Spleen (tissue), 11 donors: ENCODE data around the gene GSS. TPM values are rescaled to one million over a fixed set of nuclear protein-coding genes. Genes with fewer than 3 reads are reported as not detected.
"Not testable (repeated sequence)": the region's sequence is repeated elsewhere in the genome, so short reads cannot be mapped to it uniquely, and the experiment has no call there.

Source experiments
- DNase-seq: peaks from one replicate; pipeline ENCODE4 v3.0.0-alpha.2; 2020
- H3K27ac ChIP-seq, 8 donors: fragments of 200-600 bp; sonication (generic) in 7 of 8; 1 replicate in 4 of 8; 2 replicates in 4 of 8; pipeline versions ENCODE4 v1.5.0 to v1.8.0; 2016 to 2021; ENCODE audit warnings: inconsistent platforms in 4 of 8, mild to moderate bottlenecking in 4 of 8, moderate library complexity in 1 of 8
- H3K27me3 ChIP-seq, 7 donors: fragments of 200-600 bp; sonication (generic) in 6 of 7; replicated peaks in 1 of 7; 1 replicate in 4 of 7; 2 replicates in 3 of 7; pipeline versions ENCODE4 v1.5.0 to v1.8.0; 2016 to 2021; ENCODE audit warnings: inconsistent platforms in 3 of 7, mild to moderate bottlenecking in 1 of 7
- H3K36me3 ChIP-seq, 6 donors: fragments of 200-600 bp; sonication (generic) in 5 of 6; 1 replicate in 4 of 6; 2 replicates in 2 of 6; pipeline versions ENCODE4 v1.5.0 to v1.8.0; 2016 to 2021; ENCODE audit warnings: inconsistent platforms in 2 of 6
- H3K4me1 ChIP-seq, 6 donors: fragments of 200-600 bp; sonication (generic) in 5 of 6; 1 replicate in 3 of 6; 2 replicates in 3 of 6; pipeline versions ENCODE4 v1.5.0 to v1.8.0; 2016 to 2021; ENCODE audit warnings: inconsistent platforms in 3 of 6
- H3K4me3 ChIP-seq, 8 donors: fragments of 200-600 bp; sonication (generic) in 7 of 8; 1 replicate in 4 of 8; 2 replicates in 4 of 8; pipeline versions ENCODE4 v1.5.0 to v1.8.0; 2016 to 2021; ENCODE audit warnings: inconsistent platforms in 4 of 8, mild to moderate bottlenecking in 4 of 8, moderate library complexity in 2 of 8
- H3K9me3 ChIP-seq, 8 donors: fragments of 200-600 bp; sonication (generic) in 7 of 8; 1 replicate in 4 of 8; 2 replicates in 4 of 8; pipeline versions ENCODE4 v1.5.0 to v1.8.0; 2016 to 2021; ENCODE audit warnings: inconsistent platforms in 4 of 8
- POLR2A ChIP-seq, 3 donors: fragments of 450-650 bp; IDR thresholded peaks; one replicate each; pipeline ENCODE4 v1.5.1; 2017; ENCODE audit warnings: antibody characterized with exemption in 3 of 3, mild to moderate bottlenecking in 1 of 3
- POLR2AphosphoS5 ChIP-seq, 3 donors: sonication (generic); formaldehyde crosslinking; IDR thresholded peaks; one replicate each; pipeline ENCODE4 v1.5.1; 2017; ENCODE audit warnings: antibody characterized with exemption in 3 of 3
- WGBS, 5 donors: extraction: QIAGEN DNeasy Blood & Tissue Kit in 3 of 5; methylation state at CpG; one replicate each; pipeline versions ENCODE4 v1.1.5 to v1.1.7; 2013 to 2018; 5-methylcytosine and 5-hydroxymethylcytosine counted together
- intact Hi-C: fragments of 100-400 bp; cut with DNase I; formaldehyde crosslinking; loops from one replicate; pipeline ENCODE4 v1.15.0; 2023; ENCODE audit warnings: low total_unique reads
- polyA plus RNA-seq, 3 donors: library from polyadenylated mRNA; stranded (reverse); fragments of 200-250 nt; gene quantifications; one replicate each; pipeline ENCODE4 v1.2.1, GENCODE V29; 2013
- total RNA-seq, 7 donors: library from RNA; depleted of rRNA in 3 of 7; stranded (reverse); fragments of >200 nt in 3 of 7; fragmentation: NEBNext Ultra II Directional in 4 of 7; extraction: Animal tissue kit (Norgen Biotek cat#: 25700) in 4 of 7; gene quantifications; one replicate each; pipeline versions ENCODE4 v1.1.0 to v1.2.1, GENCODE V29; 2016 to 2021
- TF ChIP-seq, protein P1 (sequence below), 11 experiments: fragments of 200-600 bp in 7 of 11; fragments of 450-650 bp in 4 of 11; sonication (generic) in 4 of 11; IDR thresholded peaks in 8 of 11; conservative IDR thresholded peaks in 3 of 11; 1 replicate in 7 of 11; 2 replicates in 4 of 11; pipeline versions ENCODE4 v1.4.0 to v1.8.0; 2016 to 2021; ENCODE audit warnings: antibody characterized with exemption in 11 of 11, inconsistent platforms in 4 of 11, mild to moderate bottlenecking in 1 of 11
- donor health status: healthy with polysubstance abuse.
- donor health status: DM: no; HTN: no; CAD: no; lungs with moderate emphysema.
- donor health status: DM: no; HTN: no; CAD: no.
- donor health status: Bipolar disorder and iron deficiency.
- donor health status: healthy.
- donor health status: DM: no; HTN: no; CAD: no.
- donor health status: DM: yes; HTN: yes; CAD: no.

The GSS gene
- total and polyA plus RNA-seq, 10 donors, result 19.8 to 46.1 (median 32.7) TPM

DNA sequence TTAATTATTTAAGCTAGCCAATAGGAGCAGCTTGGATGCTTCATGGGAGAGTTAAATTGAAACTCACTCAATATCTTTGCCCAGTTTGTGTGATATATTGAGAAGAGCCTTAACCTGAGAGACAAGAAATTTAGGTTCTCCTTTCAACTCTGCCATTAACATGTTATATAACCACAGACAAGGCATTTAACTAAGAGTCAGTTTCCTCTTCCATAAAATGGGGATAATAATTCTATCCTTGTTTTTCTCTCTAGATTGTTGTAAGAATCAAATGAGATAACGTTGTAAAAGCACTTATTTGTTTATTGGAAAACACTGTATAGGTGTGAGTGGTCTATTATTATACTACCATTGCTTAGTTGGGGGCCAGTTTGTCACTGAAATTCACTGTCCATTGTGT, 71.3 kb downstream of the GSS start:
- H3K4me3 ChIP-seq, result no peak overlapping the region
- no peak overlapping the region for H3K27ac ChIP-seq
- no peak for DNase-seq
- TF ChIP-seq, protein P1, sequence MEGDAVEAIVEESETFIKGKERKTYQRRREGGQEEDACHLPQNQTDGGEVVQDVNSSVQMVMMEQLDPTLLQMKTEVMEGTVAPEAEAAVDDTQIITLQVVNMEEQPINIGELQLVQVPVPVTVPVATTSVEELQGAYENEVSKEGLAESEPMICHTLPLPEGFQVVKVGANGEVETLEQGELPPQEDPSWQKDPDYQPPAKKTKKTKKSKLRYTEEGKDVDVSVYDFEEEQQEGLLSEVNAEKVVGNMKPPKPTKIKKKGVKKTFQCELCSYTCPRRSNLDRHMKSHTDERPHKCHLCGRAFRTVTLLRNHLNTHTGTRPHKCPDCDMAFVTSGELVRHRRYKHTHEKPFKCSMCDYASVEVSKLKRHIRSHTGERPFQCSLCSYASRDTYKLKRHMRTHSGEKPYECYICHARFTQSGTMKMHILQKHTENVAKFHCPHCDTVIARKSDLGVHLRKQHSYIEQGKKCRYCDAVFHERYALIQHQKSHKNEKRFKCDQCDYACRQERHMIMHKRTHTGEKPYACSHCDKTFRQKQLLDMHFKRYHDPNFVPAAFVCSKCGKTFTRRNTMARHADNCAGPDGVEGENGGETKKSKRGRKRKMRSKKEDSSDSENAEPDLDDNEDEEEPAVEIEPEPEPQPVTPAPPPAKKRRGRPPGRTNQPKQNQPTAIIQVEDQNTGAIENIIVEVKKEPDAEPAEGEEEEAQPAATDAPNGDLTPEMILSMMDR (IDR thresholded peaks at IDR 0.05 in 8 of 11, conservative IDR thresholded peaks at IDR 0.05 in 3 of 11), result no peak
- TF ChIP-seq POLR2A (IDR thresholded peaks at IDR 0.05) (no peak), POLR2AphosphoS5 (IDR thresholded peaks at IDR 0.05) (no peak)
- WGBS, 5 donors, result 66 to 86% (median 85%) methylated on average over 1 of the region's 1 CpG
- H3K36me3 ChIP-seq, result peaks cover 0 to 47% (median 13%) of the 10 kb centered on the region in 6 donors
- intact Hi-C loops, result no loop called here
- peaks cover 0 to 9% (median 0%) of the 10 kb centered on the region in 6 donors for H3K4me1 ChIP-seq
- H3K9me3 ChIP-seq, result no peaks in the 10 kb centered on the region
- H3K27me3 ChIP-seq, result no peaks in the 10 kb centered on the region

DNA sequence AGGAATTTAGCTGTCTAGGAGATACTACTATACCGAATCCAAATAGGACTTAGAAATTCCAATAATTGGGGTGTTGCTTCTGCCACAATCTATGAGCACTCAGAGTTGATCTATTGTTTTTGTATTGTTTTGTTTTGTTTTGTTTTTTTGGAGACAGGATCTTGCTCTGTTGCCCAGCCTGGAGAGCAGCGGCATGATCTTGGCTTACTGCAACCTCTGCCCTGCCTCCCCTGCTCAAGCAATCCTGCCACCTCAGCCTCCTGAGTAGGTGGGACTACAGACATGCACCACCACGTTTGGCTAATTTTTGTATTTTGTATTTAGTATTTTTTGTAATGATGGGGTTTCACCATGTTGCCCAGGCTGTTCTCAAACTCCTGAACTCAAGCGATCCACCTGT, 71.8 kb downstream of the GSS start:
- H3K9me3 ChIP-seq, result no peaks in the 10 kb centered on the region
- H3K27ac ChIP-seq, result no peak overlapping the region
- H3K4me1 ChIP-seq, result peaks cover 0 to 9% (median 0%) of the 10 kb centered on the region in 6 donors
- no peak overlapping the region for H3K4me3 ChIP-seq
- H3K27me3 ChIP-seq, result no peaks in the 10 kb centered on the region
- intact Hi-C loops, result no loop called here
- no peak for DNase-seq
- TF ChIP-seq POLR2AphosphoS5 (IDR thresholded peaks at IDR 0.05), result no peak
- TF ChIP-seq POLR2A (IDR thresholded peaks at IDR 0.05), result no peak
- WGBS, 5 donors, result 86 to 95% (median 91%) methylated on average over 4 of the region's 4 CpGs
- peaks cover 0 to 47% (median 13%) of the 10 kb centered on the region in 6 donors for H3K36me3 ChIP-seq

DNA sequence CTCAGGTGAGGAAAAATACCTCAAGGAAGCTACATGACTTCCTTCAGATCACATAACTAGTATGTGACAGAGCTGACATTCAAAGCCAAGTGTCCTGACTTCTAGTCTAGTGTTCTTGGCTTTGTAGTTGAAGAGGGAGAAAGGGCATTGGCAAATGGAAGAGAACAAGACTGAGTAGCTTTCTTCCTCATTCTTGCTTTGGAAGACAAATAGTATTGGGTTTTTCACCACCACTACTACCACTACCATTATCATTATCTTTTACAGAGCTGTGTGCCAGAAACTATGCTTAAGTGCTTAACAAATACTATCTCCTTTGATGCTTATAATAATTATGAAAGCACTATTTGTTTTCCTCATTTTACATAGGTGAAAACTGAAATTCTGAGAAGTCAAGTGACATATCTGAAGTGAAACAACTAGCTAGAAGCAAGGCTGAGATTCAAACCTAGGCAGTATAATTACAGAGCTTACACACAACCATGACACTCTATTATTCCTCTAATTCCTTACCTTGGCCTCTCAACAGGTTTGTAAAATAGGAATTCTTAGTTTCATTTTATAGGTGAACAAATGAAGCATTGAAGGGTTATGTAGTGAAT, 72.4 kb downstream of the GSS start:
- no peaks in the 10 kb centered on the region for H3K27me3 ChIP-seq
- DNase-seq, result no peak
- no peaks in the 10 kb centered on the region for H3K9me3 ChIP-seq
- peaks cover 0 to 14% (median 0%) of the 10 kb centered on the region in 6 donors for H3K4me1 ChIP-seq
- no peak for TF ChIP-seq POLR2AphosphoS5 (IDR thresholded peaks at IDR 0.05)
- TF ChIP-seq, protein P1 (IDR thresholded peaks at IDR 0.05 in 8 of 11, conservative IDR thresholded peaks at IDR 0.05 in 3 of 11), result no peak
- TF ChIP-seq POLR2A (IDR thresholded peaks at IDR 0.05), result no peak
- no peak overlapping the region for H3K27ac ChIP-seq
- H3K36me3 ChIP-seq, result peaks cover 0 to 47% (median 13%) of the 10 kb centered on the region in 6 donors
- intact Hi-C loops, result no loop called here
- no peak overlapping the region for H3K4me3 ChIP-seq

DNA sequence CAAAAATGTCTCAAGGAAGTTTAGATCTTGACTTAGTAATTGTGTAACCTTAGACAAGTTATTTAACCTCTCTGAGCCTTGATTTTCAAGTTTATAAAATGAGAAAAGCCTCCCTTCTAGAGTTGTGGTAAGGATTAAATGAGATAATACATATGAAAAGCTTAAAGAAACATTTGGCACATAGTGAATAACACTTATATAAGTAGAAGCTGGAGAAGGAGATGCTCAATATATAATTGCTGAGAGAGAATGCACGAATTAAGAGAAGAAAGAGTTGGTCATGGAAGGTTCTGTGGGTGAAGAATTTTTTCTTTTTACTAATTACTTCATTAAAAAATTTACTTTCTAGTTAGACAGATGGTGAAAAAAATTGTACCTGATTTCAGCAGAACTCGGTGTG, 73.9 kb downstream of the GSS start:
- TF ChIP-seq POLR2A (IDR thresholded peaks at IDR 0.05) (no peak), POLR2AphosphoS5 (IDR thresholded peaks at IDR 0.05) (no peak)
- TF ChIP-seq, protein P1 (IDR thresholded peaks at IDR 0.05 in 8 of 11, conservative IDR thresholded peaks at IDR 0.05 in 3 of 11), result no peak
- 42 to 67% (median 47%) methylated on average over 2 of the region's 2 CpGs for WGBS, 5 donors
- no peak overlapping the region for H3K27ac ChIP-seq

DNA sequence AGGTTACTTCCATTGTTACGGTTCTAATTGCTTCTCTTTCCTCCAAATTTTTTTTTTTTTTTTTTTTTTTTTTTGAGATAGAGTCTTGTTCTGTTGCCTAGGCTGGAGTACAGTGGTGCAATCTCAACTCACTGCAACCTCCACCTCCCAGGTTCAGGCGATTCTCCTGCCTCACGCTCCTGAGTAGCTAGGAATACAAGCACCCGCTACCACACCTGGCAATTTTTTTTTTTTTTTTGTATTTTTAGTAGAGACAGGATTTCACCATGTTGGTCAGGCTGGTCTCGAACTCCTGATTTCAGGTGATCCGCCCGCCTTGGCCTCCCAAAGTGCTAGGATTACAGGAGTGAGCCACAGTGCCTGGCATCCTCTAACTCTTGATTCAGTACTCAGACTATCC, 74.6 kb downstream of the GSS start:
- Histone ChIP-seq H3K4me1 (peaks cover 0 to 33% (median 6%) of the 10 kb centered on the region in 6 donors), H3K36me3 (peaks cover 0 to 35% (median 13%) of the 10 kb centered on the region in 6 donors)
- intact Hi-C loops, H3K27ac ChIP-seq, H3K4me3 ChIP-seq, H3K9me3 ChIP-seq, H3K27me3 ChIP-seq, DNase-seq: not testable (repeated sequence)
- 80 to 87% (median 85%) methylated on average over 7 of the region's 7 CpGs for WGBS, 5 donors

More for the DNA sequence above, 73.9 kb downstream of the GSS start:
- Histone ChIP-seq H3K36me3 (peaks cover 0 to 42% (median 13%) of the 10 kb centered on the region in 6 donors), H3K9me3 (no peaks in the 10 kb centered on the region), H3K4me1 (peaks cover 0 to 28% (median 4%) of the 10 kb centered on the region in 6 donors), H3K4me3 (no peak overlapping the region), H3K27me3 (no peaks in the 10 kb centered on the region)
- intact Hi-C loops, result no loop called here
- DNase-seq, result no peak
